CD1c-positive myeloid dendritic cell (primary cell): Measurements from ENCODE around the gene LGALS4.
A peak's percentile ranks its signal among the peaks of the same experiment; 100 is the strongest.
"Not testable (repeated sequence)": the region's sequence is repeated elsewhere in the genome, so short reads cannot be mapped to it uniquely, and the experiment has no call there.

Source experiments
- DNase-seq: peaks from one replicate; pipeline ENCODE4 v3.0.0-alpha.2; 2016; ENCODE audit errors: extremely low spot score

The LGALS4 gene

DNA sequence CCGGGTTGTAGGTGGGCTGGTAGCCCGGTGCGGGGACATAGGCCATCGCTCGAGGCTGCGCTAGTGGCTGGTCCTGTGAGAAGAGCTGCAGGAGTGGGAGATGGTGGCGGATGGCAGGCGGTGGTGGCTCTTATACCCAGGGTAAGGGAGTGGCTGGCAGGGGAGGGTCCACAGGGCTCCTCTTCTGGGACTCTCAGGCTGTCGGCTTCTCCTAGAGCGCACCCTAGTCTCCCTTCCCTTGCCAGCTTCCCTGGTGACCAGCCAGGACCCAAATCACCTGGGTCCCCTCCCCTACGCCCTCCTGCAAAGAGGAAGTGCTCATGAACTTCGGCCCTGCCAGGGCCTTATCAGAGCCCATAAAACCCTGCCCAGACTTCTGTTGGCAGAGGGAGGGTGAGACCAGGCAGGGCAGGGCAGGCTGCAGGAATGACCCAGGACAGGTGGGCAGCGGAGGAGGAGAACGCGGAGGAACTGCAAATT lies at the start of gene LGALS4:
LGALS4 (minus strand) TSS at position 105 of the 480 bp plus-strand sequence; CDS start at position 46, 59 bp downstream.
- no peak for DNase-seq

GRCh38 chr19:38861368-38861767 lies 48.6 kb upstream of the LGALS4 start:
- DNase-seq, result no peak

DNA sequence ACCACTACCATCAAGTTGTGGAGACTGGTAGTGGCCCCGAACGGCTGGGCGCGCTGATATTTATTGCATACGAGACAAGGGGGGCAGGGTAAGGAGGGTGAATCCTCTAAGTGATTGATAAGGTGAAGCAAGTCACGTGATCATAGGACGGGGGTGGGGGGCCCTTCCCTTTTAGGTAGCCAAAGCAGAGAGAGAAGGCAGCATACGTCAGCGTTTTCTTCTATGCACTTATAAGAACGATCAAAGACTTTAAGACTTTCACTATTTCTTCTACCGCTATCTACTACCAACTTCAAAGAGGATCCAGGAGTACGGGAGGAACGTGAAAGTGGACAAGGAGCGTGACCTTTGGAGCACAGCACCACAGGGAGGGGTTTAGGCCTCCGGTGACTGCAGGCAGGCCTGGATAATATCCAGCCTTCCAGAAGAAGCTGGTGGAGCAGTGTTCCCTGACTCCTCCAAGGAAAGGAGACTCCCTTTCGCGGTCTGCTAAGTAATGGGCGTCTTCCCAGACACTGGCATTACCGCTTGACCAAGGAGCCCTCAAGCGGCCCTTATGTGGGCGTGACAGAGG lies 47.0 kb upstream of the LGALS4 start:
- DNase-seq, result not testable (repeated sequence)

DNA sequence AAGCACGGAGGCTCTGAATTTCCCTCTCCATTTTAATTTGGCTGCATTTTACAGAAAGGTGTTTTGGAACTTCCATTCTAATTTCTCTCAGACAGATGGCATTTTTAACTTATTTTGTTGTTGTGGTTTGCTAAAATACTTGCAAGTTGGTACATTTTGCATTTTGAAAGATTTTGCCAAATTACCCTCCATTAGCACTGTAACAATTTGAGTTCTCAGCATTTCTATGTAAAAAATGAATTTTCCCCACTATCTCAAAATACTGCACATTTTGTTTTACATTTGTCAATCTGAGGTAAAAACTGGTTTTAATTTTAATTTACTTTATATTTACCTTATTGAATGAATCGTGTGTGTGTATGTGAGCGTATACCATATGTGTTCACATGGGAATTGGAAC lies 44.1 kb upstream of the LGALS4 start:
- DNase-seq, result no peak

DNA sequence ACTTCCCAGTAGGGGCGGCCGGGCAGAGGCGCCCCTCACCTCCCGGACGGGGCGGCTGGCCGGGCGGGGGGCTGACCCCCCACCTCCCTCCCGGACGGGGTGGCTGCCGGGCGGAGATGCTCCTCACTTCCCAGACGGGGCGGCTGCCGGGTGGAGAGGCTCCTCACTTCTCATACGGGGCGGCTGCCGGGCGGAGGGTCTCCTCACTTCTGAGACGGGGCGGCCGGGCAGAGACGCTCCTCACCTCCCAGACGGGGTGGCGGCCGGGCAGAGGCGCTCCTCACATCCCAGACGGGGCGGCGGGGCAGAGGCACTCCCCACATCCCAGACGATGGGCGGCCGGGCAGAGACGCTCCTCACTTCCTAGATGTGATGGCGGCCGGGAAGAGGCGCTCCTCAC lies 43.0 kb upstream of the LGALS4 start:
- DNase-seq, result not testable (repeated sequence)

DNA sequence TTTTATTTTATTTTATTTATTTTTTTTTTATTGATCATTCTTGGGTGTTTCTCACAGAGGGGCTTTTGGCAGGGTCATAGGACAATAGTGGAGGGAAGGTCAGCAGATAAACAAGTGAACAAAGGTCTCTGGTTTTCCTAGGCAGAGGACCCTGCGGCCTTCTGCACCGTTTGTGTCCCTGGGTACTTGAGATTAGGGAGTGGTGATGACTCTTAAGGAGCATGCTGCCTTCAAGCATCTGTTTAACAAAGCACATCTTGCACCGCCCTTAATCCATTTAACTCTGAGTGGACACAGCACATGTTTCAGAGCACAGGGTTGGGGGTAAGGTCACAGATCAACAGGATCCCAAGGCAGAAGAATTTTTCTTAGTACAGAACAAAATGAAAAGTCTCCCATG lies 42.2 kb upstream of the LGALS4 start:
- not testable (repeated sequence) for DNase-seq

DNA sequence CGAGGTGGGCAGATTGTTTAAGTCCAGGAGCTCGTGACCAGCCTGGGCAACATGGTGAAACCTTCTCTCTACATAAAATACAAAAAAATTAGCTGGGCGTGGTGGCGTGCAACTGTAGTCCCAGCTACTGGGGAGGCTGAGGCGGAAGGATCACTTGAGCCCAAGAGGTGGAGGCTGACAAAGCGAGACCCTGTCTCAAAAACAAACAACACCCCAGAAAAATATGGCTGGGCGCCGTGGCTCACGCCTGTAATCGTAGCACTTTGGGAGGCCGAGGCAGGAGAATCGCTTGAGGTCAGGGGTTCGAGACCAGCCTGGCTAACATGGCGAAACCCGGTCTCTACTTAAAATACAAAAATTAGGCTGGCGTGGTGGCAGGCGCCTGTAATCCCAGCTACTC lies 40.5 kb upstream of the LGALS4 start:
- no peak for DNase-seq

- DNase-seq, result peak; percentile 67
Measured at GRCh38 chr19:38852231-38853044, 39.7 kb upstream of the LGALS4 start.

DNA sequence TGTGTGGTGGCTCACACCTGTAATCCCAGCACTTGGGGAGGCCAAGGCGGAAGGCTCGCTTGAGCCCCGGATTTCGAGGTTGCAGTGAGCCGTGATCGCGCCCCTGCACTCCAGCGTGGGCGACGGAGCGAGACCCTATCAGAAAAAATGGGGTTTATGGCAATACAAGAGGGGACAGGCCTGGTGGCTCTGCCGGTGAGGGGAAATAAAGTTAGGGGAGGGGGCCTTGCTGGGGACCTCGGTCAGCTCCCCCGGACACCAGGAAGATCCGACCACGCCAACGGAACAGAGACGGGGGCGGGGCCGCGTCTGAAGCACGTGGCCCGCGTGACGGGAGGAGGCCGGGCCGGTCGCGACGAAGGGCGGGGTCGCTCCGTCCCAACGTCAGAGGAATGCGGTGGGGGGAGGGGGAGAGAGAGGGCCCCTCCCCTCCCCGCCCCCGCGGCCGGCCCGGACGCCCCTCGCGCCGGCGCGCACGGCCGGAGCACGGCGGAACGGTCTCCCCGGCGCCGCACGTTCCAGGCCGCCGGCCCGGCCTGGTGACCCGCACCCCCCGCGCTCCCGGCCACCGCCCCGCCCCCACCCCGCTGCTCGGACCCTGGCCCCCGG lies 39.0 kb upstream of the LGALS4 start:
- DNase-seq, result peak; percentile 98

- DNase-seq, result no peak
Measured at GRCh38 chr19:38850976-38851621, 38.4 kb upstream of the LGALS4 start.

DNA sequence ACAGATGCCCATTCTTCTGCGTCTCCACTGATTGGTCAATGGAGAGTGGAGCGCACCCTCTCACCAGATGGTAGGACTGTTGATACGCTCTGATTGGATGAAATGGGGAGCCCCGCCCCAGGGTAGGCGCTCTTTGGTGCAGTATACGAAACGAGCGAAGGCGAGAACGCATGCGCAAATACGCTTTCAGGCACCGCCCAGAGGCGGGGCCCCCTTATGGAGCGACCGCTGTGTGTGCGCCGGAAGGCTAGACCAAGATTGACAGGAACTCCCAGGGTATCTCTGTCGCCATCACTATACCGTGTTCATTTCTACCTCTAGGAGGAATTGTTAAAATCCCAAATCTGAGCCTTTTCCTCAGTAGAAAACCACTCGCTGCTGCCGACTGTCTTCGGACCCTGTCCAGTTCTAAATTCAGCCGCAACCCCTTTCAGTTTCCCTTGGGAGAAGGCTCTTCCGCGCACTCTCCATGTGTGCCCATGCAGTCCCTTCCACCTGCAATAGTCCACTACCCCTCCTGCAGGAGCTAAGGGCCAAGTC lies 37.8 kb upstream of the LGALS4 start:
- DNase-seq, result peak; percentile 100

DNA sequence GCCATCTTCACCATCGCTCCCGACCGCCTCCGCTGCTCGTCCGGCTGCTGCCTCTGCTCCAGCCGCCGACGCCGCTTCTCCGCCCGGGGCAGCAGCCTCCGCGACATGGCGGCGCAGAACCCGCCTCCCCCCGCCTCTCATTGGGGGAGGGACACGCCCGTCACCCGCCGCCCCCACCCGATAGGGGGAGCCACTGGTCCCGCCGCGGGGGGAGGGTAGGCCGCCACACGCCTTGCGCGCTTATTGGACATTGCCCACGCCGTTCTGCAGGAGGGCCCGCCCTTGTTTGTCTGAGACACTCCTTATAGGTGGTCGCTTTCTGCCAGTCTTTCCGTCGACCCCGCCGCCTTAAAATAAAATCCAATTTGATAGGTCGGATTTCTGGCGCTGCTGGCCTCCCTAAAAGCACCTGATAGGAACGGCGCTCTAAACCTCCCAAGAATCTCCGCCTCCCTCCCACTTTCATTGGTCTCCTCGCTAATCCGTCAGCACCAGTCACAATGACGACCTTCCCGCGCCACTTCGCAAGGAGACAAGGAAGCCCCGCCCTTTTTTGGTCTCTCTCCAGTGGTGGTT lies 37.2 kb upstream of the LGALS4 start, which contains the start of gene HNRNPL:
HNRNPL (minus strand) TSS at position 127 of the 576 bp plus-strand sequence; CDS start at position 107, 20 bp downstream.
- peak; percentile 100 for DNase-seq

- peak; percentile 100 for DNase-seq
Measured at GRCh38 chr19:38849147-38849859, 36.6 kb upstream of the LGALS4 start.

- no peak for DNase-seq
Measured at GRCh38 chr19:38848299-38849146, 35.8 kb upstream of the LGALS4 start.

DNA sequence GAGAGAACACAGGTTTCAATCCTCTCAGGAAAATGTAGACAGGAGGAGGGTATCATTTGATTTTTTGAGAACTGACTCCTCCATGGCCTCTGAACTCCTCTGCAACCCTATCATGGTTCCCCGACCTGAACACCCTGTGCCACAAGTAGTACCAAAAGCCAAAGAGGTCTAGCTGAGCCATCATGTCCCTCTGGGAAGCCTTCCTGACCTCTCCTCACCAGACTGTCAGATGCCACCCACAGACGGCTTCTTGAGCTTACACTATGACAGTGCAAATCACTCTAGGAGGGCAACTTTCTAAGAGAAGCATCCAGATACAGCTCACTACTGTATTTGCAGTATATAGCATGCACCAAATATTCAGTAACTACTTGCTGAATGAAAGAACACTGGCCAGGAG lies 33.4 kb upstream of the LGALS4 start:
- DNase-seq, result no peak

GRCh38 chr19:38845374-38846024 lies 32.8 kb upstream of the LGALS4 start:
- no peak for DNase-seq

GRCh38 chr19:38844093-38844686 lies 31.4 kb upstream of the LGALS4 start:
- DNase-seq, result no peak

DNA sequence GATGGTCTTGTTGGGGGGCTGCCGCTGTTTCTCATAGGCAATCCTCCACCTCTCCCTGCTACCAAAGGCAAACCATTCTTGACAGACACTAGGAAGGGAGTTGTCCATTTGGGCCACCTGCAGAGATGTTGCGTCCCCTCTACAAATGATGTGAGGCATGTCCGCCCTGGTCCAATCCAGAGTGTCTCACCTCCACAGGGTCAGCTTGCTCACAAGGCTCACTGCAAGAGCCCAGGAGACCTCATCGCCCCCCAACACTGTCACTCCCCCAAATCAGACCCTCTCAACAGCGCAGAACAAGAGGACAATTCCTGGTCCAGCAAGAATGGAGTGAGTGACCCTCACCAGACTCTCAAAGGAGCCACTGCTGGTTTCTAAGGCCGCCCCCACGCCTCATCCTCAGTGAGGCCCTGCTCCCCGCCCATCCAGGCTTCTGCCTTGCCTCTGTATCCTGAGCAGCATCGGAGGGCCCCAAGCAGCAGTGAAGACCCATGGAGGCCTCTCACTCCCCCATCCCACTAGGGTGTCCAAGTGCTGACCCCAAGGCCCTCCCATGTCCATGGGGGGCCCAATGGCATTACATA lies 30.5 kb upstream of the LGALS4 start:
- DNase-seq, result no peak
